Measurements from ENCODE around the gene ASPHD2.

The ASPHD2 gene

DNA sequence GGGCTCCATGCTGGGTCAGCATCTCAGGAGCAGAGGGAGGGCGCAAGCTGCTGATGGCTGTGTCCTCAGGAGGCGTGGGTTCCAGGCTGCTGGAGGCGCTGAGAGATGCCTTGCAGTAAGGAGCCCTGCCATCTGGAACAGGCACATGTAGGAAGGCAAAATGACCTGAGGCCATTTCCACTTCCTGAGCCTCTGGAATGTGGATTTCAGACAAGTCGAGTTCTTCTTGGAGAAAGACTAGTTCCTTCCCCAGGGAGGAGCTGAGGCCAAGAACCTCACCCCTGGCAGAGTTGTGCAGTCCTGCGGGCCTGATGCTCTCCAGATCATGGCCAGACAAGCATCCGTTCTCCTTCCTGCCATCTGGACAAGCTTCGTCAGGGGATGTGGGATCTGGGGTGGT, 35.3 kb downstream of the ASPHD2 start:
- H3K4me3 Mint-ChIP-seq, result no peak overlapping the region
- H3K9me3 Mint-ChIP-seq, result no peaks in the 10 kb centered on the region
- no peak overlapping the region for H3K27ac Mint-ChIP-seq
- H3K4me1 Mint-ChIP-seq (ENCODE audit: low read depth), result no peaks in the 10 kb centered on the region
- peaks cover 66% of the 10 kb centered on the region for H3K36me3 Mint-ChIP-seq (ENCODE audit: low read depth)
- no peaks in the 10 kb centered on the region for H3K27me3 Mint-ChIP-seq

DNA sequence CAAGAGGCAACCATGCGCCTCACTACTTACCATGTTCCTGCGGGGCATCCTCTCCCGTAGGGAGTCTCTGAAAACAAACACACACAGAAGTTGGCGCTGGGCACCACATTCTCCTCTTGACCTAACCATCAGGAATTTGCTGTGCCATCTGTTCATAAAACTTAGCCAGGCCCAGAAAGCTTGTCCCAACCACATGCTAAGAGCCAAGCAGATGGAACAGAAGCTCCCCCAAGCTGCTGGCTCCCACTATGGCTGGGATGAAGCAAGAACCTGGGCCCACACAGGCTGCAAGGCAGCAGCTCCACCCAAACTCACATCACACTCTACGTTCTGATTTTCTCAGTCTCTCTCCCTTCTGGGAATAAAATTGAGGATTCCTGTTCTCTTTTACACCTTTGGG, 37.1 kb downstream of the ASPHD2 start:
- H3K4me1 Mint-ChIP-seq (ENCODE audit: low read depth), result no peaks in the 10 kb centered on the region
- H3K9me3 Mint-ChIP-seq, result no peaks in the 10 kb centered on the region
- peaks cover 71% of the 10 kb centered on the region for H3K36me3 Mint-ChIP-seq (ENCODE audit: low read depth)
- no peak overlapping the region for H3K27ac Mint-ChIP-seq
- H3K4me3 Mint-ChIP-seq, result no peak overlapping the region
- no peaks in the 10 kb centered on the region for H3K27me3 Mint-ChIP-seq

DNA sequence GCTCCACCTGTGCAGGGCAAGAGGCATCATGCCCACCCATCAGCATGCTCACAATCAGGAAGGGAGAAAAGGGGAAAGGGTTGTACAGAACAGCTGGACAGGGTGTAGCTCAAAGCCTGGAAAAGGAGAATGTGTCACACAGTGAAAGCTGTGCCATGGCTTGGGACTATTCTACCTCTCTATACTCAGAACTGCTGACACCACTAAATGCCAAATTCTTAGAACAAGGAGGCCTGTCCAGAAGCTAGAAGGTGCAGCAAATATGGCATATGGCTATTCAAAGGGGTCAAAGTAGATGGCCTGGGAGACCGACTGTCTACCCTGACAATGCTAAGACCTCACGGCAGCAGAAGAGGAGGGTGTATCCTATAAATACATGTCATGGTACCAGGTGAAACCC, 41.7 kb downstream of the ASPHD2 start:
- Mint-ChIP-seq H3K9me3 (no peaks in the 10 kb centered on the region), H3K36me3 (ENCODE audit: low read depth) (peaks cover 71% of the 10 kb centered on the region), H3K4me3 (no peak overlapping the region), H3K4me1 (ENCODE audit: low read depth) (peaks cover 5% of the 10 kb centered on the region), H3K27me3 (no peaks in the 10 kb centered on the region), H3K27ac (no peak overlapping the region)

DNA sequence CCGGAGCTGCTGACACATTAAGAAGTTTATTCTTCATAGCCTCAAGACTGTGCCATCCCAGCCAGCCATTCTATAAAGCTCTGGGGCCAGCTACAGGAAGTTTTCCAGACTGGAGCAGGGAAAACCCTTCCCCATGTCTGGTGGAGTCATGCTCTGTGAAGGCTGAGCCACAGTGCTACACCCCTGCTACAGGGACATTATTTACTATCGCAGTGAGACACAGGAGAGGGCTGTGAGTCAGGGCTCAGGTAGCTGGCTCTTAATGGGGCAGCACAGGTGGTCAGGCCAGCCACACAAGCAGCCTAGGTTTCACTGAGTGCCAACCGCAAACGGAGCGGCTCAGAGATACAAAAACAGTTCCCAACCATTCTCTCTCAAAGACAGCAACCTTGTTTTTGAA, 42.5 kb downstream of the ASPHD2 start:
- Mint-ChIP-seq H3K4me3 (no peak overlapping the region), H3K27me3 (no peaks in the 10 kb centered on the region), H3K36me3 (ENCODE audit: low read depth) (peaks cover 69% of the 10 kb centered on the region), H3K9me3 (no peaks in the 10 kb centered on the region), H3K27ac (no peak overlapping the region), H3K4me1 (ENCODE audit: low read depth) (peaks cover 6% of the 10 kb centered on the region)

DNA sequence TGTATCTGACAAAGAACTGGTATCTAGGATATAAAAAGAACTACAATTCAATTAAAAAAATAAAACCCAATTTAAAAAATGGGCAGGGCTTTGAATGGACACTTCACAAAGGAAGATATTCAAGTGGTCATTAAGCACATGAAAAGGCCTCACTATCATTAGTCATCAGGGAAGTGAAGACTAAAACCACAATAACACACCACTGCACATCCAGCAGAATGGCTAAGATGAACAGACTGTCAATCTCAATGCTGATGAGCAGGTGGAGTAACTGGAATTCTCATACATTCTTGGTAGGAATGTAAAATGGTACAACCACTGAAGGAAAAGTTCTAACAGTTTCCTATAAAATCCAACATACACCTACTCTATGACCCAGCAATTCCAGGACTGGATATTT, 45.6 kb downstream of the ASPHD2 start:
- Mint-ChIP-seq H3K27me3 (no peaks in the 10 kb centered on the region), H3K4me3 (no peak overlapping the region), H3K9me3 (no peaks in the 10 kb centered on the region), H3K27ac (no peak overlapping the region), H3K36me3 (ENCODE audit: low read depth) (peaks cover 67% of the 10 kb centered on the region), H3K4me1 (ENCODE audit: low read depth) (peaks cover 32% of the 10 kb centered on the region)

DNA sequence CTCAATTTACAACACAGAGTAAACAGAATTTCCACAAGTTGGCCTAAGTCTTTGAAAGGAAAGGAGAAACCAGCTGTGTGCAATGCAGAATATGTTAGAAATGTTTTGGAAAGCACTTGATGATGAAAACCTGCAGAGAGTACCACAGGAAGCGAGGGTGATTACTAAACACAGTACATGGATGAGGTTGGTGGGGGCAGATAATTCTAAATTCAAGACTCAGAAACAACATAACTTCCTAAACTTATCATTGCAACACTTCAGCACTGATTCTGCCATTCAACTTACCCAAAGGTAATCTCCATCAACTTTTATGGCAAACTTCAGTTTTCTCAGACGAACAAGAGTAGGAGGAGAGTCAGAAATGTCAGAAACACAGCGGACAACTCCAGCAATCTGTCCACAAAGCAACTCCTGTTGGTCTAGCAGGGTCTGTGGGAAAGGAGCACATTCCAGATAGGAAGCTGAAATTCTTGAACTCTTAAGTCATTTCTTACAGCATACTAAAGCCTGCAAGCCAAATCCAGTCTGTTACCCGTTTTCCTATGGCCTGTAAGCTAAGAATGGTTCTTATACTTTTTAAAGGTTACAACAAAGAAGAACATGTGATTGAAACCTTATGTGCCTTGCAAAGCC, 47.8 kb downstream of the ASPHD2 start:
- Mint-ChIP-seq H3K27ac (peak overlapping the region; percentile 1), H3K4me3 (no peak overlapping the region), H3K9me3 (no peaks in the 10 kb centered on the region), H3K4me1 (ENCODE audit: low read depth) (peaks cover 52% of the 10 kb centered on the region), H3K27me3 (no peaks in the 10 kb centered on the region), H3K36me3 (ENCODE audit: low read depth) (peaks cover 72% of the 10 kb centered on the region)

DNA sequence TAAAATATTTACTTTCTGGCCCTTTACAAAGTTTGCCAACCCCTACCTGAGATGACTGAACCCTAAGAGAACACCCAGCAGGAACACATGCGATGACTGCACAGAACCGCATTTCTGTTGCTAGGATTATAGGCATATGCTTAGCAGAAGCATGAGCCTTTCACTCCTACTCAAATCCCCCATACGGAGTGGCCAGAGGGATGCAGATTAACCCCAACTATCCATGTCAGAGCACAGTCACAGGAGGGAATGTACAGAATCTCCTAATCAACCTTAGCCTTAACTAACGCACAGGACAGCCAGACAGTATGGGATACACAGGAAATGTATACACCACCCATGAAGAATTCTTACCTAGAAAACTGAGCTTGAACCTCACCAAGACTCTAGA, 48.3 kb downstream of the ASPHD2 start:
- Mint-ChIP-seq H3K4me1 (ENCODE audit: low read depth) (peaks cover 57% of the 10 kb centered on the region), H3K27ac (peak overlapping the region; percentile 39), H3K27me3 (no peaks in the 10 kb centered on the region), H3K36me3 (ENCODE audit: low read depth) (peaks cover 68% of the 10 kb centered on the region), H3K9me3 (no peaks in the 10 kb centered on the region), H3K4me3 (no peak overlapping the region)

DNA sequence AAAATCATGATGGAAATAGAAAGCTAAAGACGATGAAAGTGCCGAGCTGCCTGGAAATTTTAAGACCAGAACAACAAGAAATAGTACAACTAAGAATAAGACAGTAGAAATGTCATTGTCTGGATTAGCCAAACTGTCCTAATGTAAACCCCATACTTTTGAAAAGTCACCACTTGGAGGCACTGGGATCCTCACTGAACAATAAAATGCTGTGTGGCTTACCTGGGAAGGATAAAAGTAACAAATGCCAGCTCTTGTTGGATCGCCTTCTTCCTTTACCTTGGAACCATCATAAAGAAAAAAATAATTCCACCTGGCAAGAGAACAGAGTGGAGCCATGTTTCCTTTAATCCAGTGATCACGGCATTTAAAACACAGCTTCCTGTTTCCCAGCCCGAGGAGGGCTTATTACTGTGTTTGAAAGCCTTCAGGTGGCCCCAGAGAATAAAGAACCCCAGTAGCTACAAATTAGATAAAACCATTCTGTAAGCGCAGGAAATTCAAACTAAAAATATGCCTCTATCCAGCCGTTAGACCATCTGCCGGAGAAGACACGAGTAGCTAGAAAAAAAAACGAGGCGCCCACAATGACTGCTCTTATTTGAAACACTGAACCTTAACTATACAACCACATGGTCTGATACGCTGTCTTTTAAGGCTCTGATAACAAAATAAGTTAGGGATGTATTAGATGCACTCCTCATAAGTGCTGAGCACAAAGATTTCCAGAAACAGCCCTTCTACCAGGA, 50.2 kb downstream of the ASPHD2 start:
- peak overlapping the region; percentile 81 for H3K27ac Mint-ChIP-seq
- H3K36me3 Mint-ChIP-seq (ENCODE audit: low read depth), result peaks cover 52% of the 10 kb centered on the region
- H3K4me1 Mint-ChIP-seq (ENCODE audit: low read depth), result peaks cover 69% of the 10 kb centered on the region
- H3K9me3 Mint-ChIP-seq, result no peaks in the 10 kb centered on the region
- H3K4me3 Mint-ChIP-seq, result peak overlapping the region; percentile 79
- H3K27me3 Mint-ChIP-seq, result no peaks in the 10 kb centered on the region

DNA sequence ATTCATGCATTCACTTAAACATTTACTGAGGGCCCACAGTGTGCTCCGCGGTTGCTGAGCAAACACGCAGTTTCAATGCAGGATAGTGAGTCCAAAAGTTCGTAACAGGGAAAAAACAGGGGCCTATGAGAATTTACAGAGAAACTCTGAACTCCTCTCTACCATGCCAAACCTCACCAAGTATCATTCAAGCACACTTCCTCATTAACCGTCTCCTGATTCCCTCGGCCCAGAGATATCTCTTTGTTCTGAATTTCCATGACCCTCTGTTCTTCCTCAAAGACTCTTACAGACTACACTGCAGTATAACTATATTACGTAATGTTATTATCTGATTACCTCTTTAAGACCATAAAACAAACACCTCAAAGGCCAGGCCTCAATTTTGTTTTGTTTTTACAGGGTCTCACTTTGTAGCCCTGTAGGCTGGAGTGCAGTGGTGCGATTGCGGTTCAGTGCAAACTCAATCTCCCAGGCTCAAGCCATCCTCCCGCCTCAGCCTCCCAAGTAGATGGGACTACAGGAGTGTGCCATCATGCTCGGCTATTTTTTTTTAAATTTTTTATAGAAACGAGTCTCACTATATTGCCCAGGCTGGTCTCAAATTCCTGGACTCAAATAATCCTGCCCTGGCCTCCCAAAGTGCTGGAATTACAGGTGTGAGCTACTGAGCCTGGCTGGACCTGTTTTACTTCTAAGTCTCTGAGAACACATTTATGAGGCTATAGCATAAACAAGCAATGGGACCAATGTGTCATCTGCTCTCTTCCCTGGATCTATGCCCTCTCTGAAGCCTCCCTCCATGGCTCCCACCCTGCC, 50.9 kb downstream of the ASPHD2 start:
- Mint-ChIP-seq H3K4me1 (ENCODE audit: low read depth) (peaks cover 73% of the 10 kb centered on the region), H3K27ac (peak overlapping the region; percentile 96), H3K4me3 (peak overlapping the region; percentile 96), H3K9me3 (no peaks in the 10 kb centered on the region), H3K36me3 (ENCODE audit: low read depth) (peaks cover 45% of the 10 kb centered on the region), H3K27me3 (no peaks in the 10 kb centered on the region)

DNA sequence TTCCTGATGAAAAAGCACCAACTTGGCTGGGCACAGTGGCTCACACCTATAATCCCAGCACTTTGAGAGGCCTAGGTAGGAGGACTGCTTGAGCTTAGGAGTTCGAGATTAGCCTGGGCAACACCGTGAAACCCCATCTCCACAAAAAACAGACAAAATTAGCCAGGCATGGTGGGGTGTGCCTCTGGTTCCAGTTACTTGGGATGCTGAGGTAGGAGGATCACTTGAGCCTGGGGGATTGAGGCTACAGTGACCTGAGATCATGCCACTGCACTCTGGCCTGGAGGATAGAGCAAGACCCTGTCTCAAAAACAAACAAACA, 51.5 kb downstream of the ASPHD2 start:
- no peaks in the 10 kb centered on the region for H3K9me3 Mint-ChIP-seq

DNA sequence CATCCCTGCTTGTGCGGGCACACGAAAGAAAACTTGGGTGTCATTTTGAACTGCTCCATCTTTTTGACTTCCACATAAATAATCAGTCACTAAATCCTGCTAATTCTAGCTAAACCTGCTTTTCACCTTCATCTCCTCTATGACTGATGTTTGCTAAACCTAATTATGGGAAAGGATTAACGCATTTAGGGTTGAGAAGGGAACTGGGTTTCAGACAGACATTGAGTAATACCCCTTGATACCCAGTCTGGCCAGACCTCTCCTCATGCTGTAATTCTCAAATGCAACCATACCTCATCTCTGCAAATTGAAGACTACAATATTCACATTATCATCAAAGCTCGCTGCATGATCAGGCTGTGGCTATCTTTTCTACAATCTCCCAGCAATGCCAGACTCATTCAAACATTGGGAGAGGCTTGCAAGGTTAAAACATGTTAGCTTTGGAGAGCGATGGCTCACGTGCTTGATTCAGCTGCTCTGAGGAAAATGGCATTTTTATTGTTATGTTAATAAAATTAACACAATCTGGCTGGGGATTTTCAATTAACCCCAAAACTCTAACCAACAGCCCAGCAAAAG, 52.1 kb downstream of the ASPHD2 start:
- peaks cover 84% of the 10 kb centered on the region for H3K4me1 Mint-ChIP-seq (ENCODE audit: low read depth)
- peaks cover 49% of the 10 kb centered on the region for H3K36me3 Mint-ChIP-seq (ENCODE audit: low read depth)
- H3K4me3 Mint-ChIP-seq, result peak overlapping the region; percentile 96
- no peaks in the 10 kb centered on the region for H3K27me3 Mint-ChIP-seq
- H3K27ac Mint-ChIP-seq, result peak overlapping the region; percentile 96
- no peaks in the 10 kb centered on the region for H3K9me3 Mint-ChIP-seq

More for the DNA sequence above, 51.5 kb downstream of the ASPHD2 start:
- Mint-ChIP-seq H3K4me1 (ENCODE audit: low read depth) (peaks cover 78% of the 10 kb centered on the region), H3K36me3 (ENCODE audit: low read depth) (peaks cover 44% of the 10 kb centered on the region), H3K27me3 (no peaks in the 10 kb centered on the region), H3K4me3 (peak overlapping the region; percentile 96), H3K27ac (peak overlapping the region; percentile 96)

DNA sequence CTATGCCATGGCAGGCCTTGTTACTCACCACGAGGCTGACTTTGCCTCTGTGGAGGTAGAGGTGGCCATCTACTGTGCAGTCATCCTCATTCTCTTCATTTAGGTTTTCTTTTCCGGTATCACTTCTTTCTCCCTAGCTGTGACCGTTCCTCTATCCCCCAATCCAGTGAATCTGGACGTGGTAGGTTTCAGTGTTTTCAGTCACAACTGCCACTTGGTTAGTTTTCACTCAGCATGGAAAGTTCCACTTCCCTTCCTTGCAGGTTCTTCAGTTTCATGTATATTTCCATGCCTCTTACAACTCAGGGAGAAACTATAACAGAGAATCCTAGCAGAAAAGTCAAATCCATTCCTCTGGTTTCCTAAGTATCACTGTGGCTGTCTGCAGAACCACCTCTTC, 52.6 kb downstream of the ASPHD2 start:
- H3K4me1 Mint-ChIP-seq (ENCODE audit: low read depth), result peaks cover 84% of the 10 kb centered on the region

DNA sequence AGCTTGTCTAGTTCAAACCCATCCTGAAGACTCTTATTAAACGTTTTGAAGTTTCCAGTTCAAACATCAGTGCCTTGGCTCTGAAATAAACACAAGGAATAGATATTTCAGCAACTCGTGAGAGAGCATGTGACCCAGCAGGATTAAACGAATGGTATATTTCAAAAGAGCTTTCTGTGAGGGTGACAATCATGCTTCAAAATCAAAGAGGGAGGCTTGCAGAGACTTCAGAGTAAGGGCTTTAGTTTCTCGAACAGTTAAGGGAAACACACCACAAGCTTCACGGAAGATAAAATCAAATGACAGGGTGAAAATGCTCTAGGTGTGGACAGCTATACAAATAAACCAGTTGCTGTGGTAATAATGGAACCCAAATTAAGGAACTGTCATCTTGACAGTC, 53.1 kb downstream of the ASPHD2 start:
- Mint-ChIP-seq H3K4me1 (ENCODE audit: low read depth) (peaks cover 81% of the 10 kb centered on the region), H3K9me3 (no peaks in the 10 kb centered on the region), H3K36me3 (ENCODE audit: low read depth) (peaks cover 44% of the 10 kb centered on the region), H3K4me3 (peak overlapping the region; percentile 96), H3K27me3 (no peaks in the 10 kb centered on the region), H3K27ac (peak overlapping the region; percentile 96)

More for the DNA sequence above, 52.6 kb downstream of the ASPHD2 start:
- no peaks in the 10 kb centered on the region for H3K9me3 Mint-ChIP-seq
- H3K27ac Mint-ChIP-seq, result peak overlapping the region; percentile 96
- H3K4me3 Mint-ChIP-seq, result peak overlapping the region; percentile 96
- H3K36me3 Mint-ChIP-seq (ENCODE audit: low read depth), result peaks cover 49% of the 10 kb centered on the region
- H3K27me3 Mint-ChIP-seq, result no peaks in the 10 kb centered on the region

DNA sequence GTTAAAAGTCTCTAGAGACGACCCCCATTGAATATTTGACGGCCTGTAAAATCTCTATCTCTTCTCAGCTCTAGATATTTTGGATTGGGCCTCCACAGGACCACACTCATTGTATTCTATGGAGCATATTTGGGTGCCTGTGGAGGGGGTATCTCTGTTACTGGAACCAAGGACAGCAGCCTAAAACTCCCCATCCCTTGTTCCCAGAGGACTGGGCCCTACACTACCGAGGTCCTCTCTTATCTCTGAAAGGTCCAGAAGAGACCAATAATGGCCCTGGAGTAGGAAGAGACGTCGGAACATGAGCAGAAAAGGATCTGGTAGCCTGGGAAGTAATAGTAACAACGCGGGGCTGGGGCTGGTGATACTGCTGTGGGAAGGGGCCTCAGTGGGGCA, 54.0 kb downstream of the ASPHD2 start:
- peaks cover 72% of the 10 kb centered on the region for H3K4me1 Mint-ChIP-seq (ENCODE audit: low read depth)
- no peaks in the 10 kb centered on the region for H3K27me3 Mint-ChIP-seq
- peaks cover 42% of the 10 kb centered on the region for H3K36me3 Mint-ChIP-seq (ENCODE audit: low read depth)
- H3K9me3 Mint-ChIP-seq, result no peaks in the 10 kb centered on the region
- H3K4me3 Mint-ChIP-seq, result peak overlapping the region; percentile 96
- peak overlapping the region; percentile 96 for H3K27ac Mint-ChIP-seq
